IMR-90 (cell line): Measurements from ENCODE around the gene STPG4. TPM values are rescaled to one million over a fixed set of nuclear protein-coding genes. Genes with fewer than 3 reads are reported as not detected.
A peak's percentile ranks its signal among the peaks of the same experiment; 100 is the strongest.

Experiments used
- ATAC-seq: fragments of 200-7000 bp; cut with Tn5 transposase; 2 replicates; pipeline ENCODE4 v1.9.1; 2020; ENCODE audit warnings: low read depth, mild to moderate bottlenecking, moderate library complexity
- BruUV-seq: library from RNA; stranded (reverse); fragments of 400-500 nt; replicated peaks from 2 replicates; lab custom pipeline; 2021; lab: Mats Ljungman, UMichigan
- CTCF ChIA-PET: fragments of 300-600 bp; formaldehyde crosslinking; extraction: SDS; loops from one replicate; lab custom pipeline; 2021; ENCODE audit warnings: antibody characterized with exemption; lab: Yijun Ruan, JAX
- POLR2A ChIA-PET: fragments of 300-600 bp; sonication (Branson Sonifier 250); formaldehyde crosslinking; loops from one replicate; lab custom pipeline; 2022; ENCODE audit warnings: antibody characterized with exemption; ENCODE audit not compliant: unreplicated experiment; lab: Charles Lee
- DNase-seq: peaks from one replicate; pipeline ENCODE4 v3.0.0; 2013
- H2AFZ ChIP-seq: replicated peaks from 2 replicates; pipeline ENCODE3; 2013; ENCODE audit warnings: low read length, mild to moderate bottlenecking; ENCODE audit not compliant: poor library complexity
- H2AK5ac ChIP-seq: 2 replicates; pipeline ENCODE4 v1.6.1; 2013; ENCODE audit warnings: low read depth, low read length, inconsistent platforms
- H2AK9ac ChIP-seq: replicated peaks from 2 replicates; pipeline ENCODE3; 2013; ENCODE audit warnings: mild to moderate bottlenecking, low read depth, low read length, moderate library complexity; ENCODE audit not compliant: poor library complexity
- H2BK120ac ChIP-seq: 2 replicates; pipeline ENCODE4 v1.6.1; 2013; ENCODE audit warnings: low read depth, low read length, inconsistent platforms
- H2BK15ac ChIP-seq: 3 replicates; pipeline ENCODE4 v1.6.1; 2013; ENCODE audit warnings: low read depth, low read length, inconsistent platforms
- H2BK20ac ChIP-seq: 2 replicates; pipeline ENCODE4 v1.6.1; 2013; ENCODE audit warnings: low read depth, mild to moderate bottlenecking, inconsistent platforms, low read length, moderate library complexity
- H2BK5ac ChIP-seq: 2 replicates; pipeline ENCODE4 v1.6.1; 2013; ENCODE audit warnings: mild to moderate bottlenecking, low read depth, low read length, inconsistent platforms; ENCODE audit not compliant: poor library complexity, severe bottlenecking
- H3K14ac ChIP-seq: replicated peaks from 2 replicates; pipeline ENCODE4 v1.6.1; 2013; ENCODE audit warnings: low read depth, low read length, inconsistent platforms
- H3K18ac ChIP-seq: 2 replicates; pipeline ENCODE4 v1.6.1; 2013; ENCODE audit warnings: low read depth, low read length, control low read depth
- H3K23ac ChIP-seq: 2 replicates; pipeline ENCODE4 v1.6.1; 2013; ENCODE audit warnings: low read depth, low read length, inconsistent platforms
- H3K27ac ChIP-seq: 2 replicates; pipeline ENCODE4 v1.5.1; 2013; ENCODE audit warnings: mild to moderate bottlenecking, control low read depth, low read length; ENCODE audit not compliant: insufficient read depth
- H3K27me3 ChIP-seq: 2 replicates; pipeline ENCODE4 v1.6.1; 2013; ENCODE audit warnings: low read length; ENCODE audit not compliant: control insufficient read depth, insufficient read depth
- H3K36me3 ChIP-seq: 2 replicates; pipeline ENCODE4 v1.6.1; 2013; ENCODE audit warnings: low read length, mixed read lengths; ENCODE audit not compliant: control insufficient read depth, insufficient read depth
- H3K4ac ChIP-seq: 2 replicates; pipeline ENCODE4 v1.6.1; 2013; ENCODE audit warnings: low read depth, low read length, inconsistent platforms
- H3K4me1 ChIP-seq: 2 replicates; pipeline ENCODE4 v1.6.1; 2013; ENCODE audit warnings: low read length, mixed read lengths; ENCODE audit not compliant: control insufficient read depth, insufficient read depth
- H3K4me2 ChIP-seq: 2 replicates; pipeline ENCODE4 v1.6.1; 2013; ENCODE audit warnings: low read depth, mild to moderate bottlenecking, control low read depth, low read length, moderate library complexity
- H3K4me3 ChIP-seq: 2 replicates; pipeline ENCODE4 v1.5.1; 2013; ENCODE audit warnings: low read depth, mild to moderate bottlenecking, control low read depth, low read length, moderate library complexity; ENCODE audit not compliant: insufficient read depth
- H3K56ac ChIP-seq: 2 replicates; pipeline ENCODE4 v1.6.1; 2013; ENCODE audit warnings: low read length, inconsistent platforms; ENCODE audit not compliant: insufficient read depth; ENCODE audit errors: extremely low read depth
- H3K79me1 ChIP-seq, 2 experiments: 2 replicates each; pipeline ENCODE4 v1.6.1; 2013; ENCODE audit warnings: low read length in 2 of 2, inconsistent platforms in 1 of 2, low read depth in 1 of 2
- H3K9ac ChIP-seq: 2 replicates; pipeline ENCODE4 v1.6.1; 2013; ENCODE audit warnings: low read depth, low read length, control low read depth
- H3K9me1 ChIP-seq: 2 replicates; pipeline ENCODE4 v1.6.1; 2013; ENCODE audit warnings: low read length, inconsistent platforms; ENCODE audit not compliant: insufficient read depth
- H3K9me3 ChIP-seq: 2 replicates; pipeline ENCODE4 v1.6.1; 2013; ENCODE audit warnings: low read length; ENCODE audit not compliant: control insufficient read depth, insufficient read depth
- H4K20me1 ChIP-seq: 2 replicates; pipeline ENCODE4 v1.6.1; 2013; ENCODE audit warnings: low read length, inconsistent platforms; ENCODE audit not compliant: insufficient read depth
- H4K5ac ChIP-seq: 2 replicates; pipeline ENCODE4 v1.6.1; 2013; ENCODE audit warnings: mild to moderate bottlenecking, low read depth, low read length, control low read depth
- H4K8ac ChIP-seq, 2 experiments: 2 replicates each; pipeline ENCODE4 v1.6.1; 2013; ENCODE audit warnings: low read depth in 2 of 2, low read length in 2 of 2, control low read depth in 1 of 2, inconsistent platforms in 1 of 2
- H4K91ac ChIP-seq: 2 replicates; pipeline ENCODE4 v1.6.1; 2013; ENCODE audit warnings: low read depth, low read length, inconsistent platforms; ENCODE audit not compliant: insufficient read depth
- BHLHE40 ChIP-seq: fragments of 150-350 bp; IDR thresholded peaks from 2 replicates; pipeline ENCODE4 v1.6.1; 2016; ENCODE audit warnings: mild to moderate bottlenecking, low read depth, low read length
- CEBPB ChIP-seq: IDR thresholded peaks from 2 replicates; pipeline ENCODE4 v1.6.1; 2012; ENCODE audit warnings: low read depth, low read length, improper control_type of control experiment
- FOS ChIP-seq: fragments of 150-350 bp; IDR thresholded peaks from 2 replicates; pipeline ENCODE4 v1.6.1; 2016; ENCODE audit warnings: low read depth, low read length
- MAFK ChIP-seq: IDR thresholded peaks from 2 replicates; pipeline ENCODE4 v1.6.1; 2012; ENCODE audit warnings: low read depth, low read length, improper control_type of control experiment
- MAZ ChIP-seq: IDR thresholded peaks from 2 replicates; pipeline ENCODE4 v1.6.1; 2012; ENCODE audit warnings: low read depth, mild to moderate bottlenecking, low read length, improper control_type of control experiment, moderate library complexity, borderline replicate concordance
- MXI1 ChIP-seq: IDR thresholded peaks from 2 replicates; pipeline ENCODE4 v1.6.1; 2012; ENCODE audit warnings: low read depth, mild to moderate bottlenecking, low read length, moderate library complexity, borderline replicate concordance
- NFE2L2 ChIP-seq: fragments of 150-350 bp; IDR thresholded peaks from 2 replicates; pipeline ENCODE4 v1.6.1; 2016; ENCODE audit warnings: low read depth, mild to moderate bottlenecking, low read length
- RAD21 ChIP-seq: IDR thresholded peaks from 2 replicates; pipeline ENCODE4 v1.6.1; 2012; ENCODE audit warnings: low read length, improper control_type of control experiment
- RCOR1 ChIP-seq: IDR thresholded peaks from 2 replicates; pipeline ENCODE4 v1.6.1; 2012; ENCODE audit warnings: mild to moderate bottlenecking, low read length, improper control_type of control experiment; ENCODE audit not compliant: insufficient replicate concordance
- dilution Hi-C: fragments of 300-500 bp; cut with HindIII; formaldehyde crosslinking; loops from one replicate; pipeline ENCODE4 v1.14.3; 2018; ENCODE audit warnings: low sequenced_read_pairs; ENCODE audit not compliant: unreplicated experiment
- in situ Hi-C: fragments of 300-500 bp; cut with MboI; formaldehyde crosslinking; loops from 3 replicates; pipeline ENCODE4 v1.14.3; 2019; ENCODE audit warnings: low sequenced_read_pairs, inconsistent platforms, mixed read lengths
- intact Hi-C: fragments of 100-400 bp; cut with micrococcal nuclease; formaldehyde crosslinking; loops from 2 replicates; pipeline ENCODE4 v1.10.0; 2022
- polyA plus RNA-seq, 3 experiments: library from polyadenylated mRNA; depleted of rRNA; stranded (reverse); fragments of >200 nt; gene quantifications; 2 replicates each; pipeline ENCODE4 v1.2.3, GENCODE V29; 2012; ENCODE audit warnings: low replicate concordance in 1 of 3
- total RNA-seq: library from RNA; depleted of rRNA; stranded (reverse); fragments of >200 nt; gene quantifications from 2 replicates; pipeline ENCODE4 v1.2.3, GENCODE V29; 2012
- TF ChIP-seq, protein P1 (sequence below): conservative IDR thresholded peaks from 2 replicates; pipeline ENCODE4 v1.5.1; 2012; ENCODE audit warnings: mild to moderate bottlenecking, low read depth, low read length, improper control_type of control experiment
- TF ChIP-seq, protein P2 (sequence below): fragments of 150-350 bp; IDR thresholded peaks from 2 replicates; pipeline ENCODE4 v1.6.1; 2016; ENCODE audit warnings: low read depth, mild to moderate bottlenecking, low read length, moderate library complexity, borderline replicate concordance
- TF ChIP-seq, protein P3 (sequence below): fragments of 150-350 bp; IDR thresholded peaks from 2 replicates; pipeline ENCODE4 v1.6.1; 2017; ENCODE audit warnings: mild to moderate bottlenecking, antibody characterized with exemption, low read length, low read depth

The STPG4 gene
- total and polyA plus RNA-seq, 2 of the 4 experiments (the other 2 are of a cell fraction): 0.12 to 0.18 TPM

DNA sequence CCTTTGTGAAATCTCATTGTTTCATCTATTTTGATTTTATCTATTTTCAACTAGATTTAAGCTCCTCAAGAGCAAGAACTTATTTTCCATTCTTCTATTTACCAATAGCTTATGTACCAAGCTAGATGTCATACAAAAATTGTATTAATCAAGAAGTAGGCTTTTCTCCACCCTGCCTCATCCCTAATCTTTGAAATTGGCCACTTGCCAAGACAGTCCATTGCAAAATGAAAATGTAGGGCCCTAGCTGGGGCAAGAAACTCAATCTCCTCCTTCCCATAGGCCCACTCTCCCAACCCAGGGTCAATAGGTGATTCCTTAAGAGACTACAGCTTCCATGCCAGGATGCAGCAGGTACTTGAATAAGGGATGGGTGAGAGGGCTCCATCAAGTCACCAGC is 39.3 kb upstream of the STPG4 start:
- Histone ChIP-seq H2AFZ (peak overlapping the region; percentile 38), H3K4me3 (no peak overlapping the region), H3K79me1 (peaks cover 6 to 43% of the 10 kb centered on the region in 2 experiments; a peak in 2 of 4 replicates), H3K14ac (peak overlapping the region; percentile 83), H4K5ac (peak overlapping the region; percentile 37), H3K56ac (no peak overlapping the region), H3K9me3 (no peaks in the 10 kb centered on the region), H2BK15ac (peak overlapping the region; percentile 92; the same call in 2 of the 3 replicates), H3K27ac (peak overlapping the region; percentile 44; the same call in 1 of the 2 replicates), H2AK5ac (peak overlapping the region; percentile 96), H3K4ac (peak overlapping the region; percentile 87), H3K9ac (no peak overlapping the region), H4K8ac (peak overlapping the region; percentile 56 to 76), H3K9me1 (peaks cover 22% of the 10 kb centered on the region), H2BK20ac (peak overlapping the region; percentile 99), H2BK5ac (peak overlapping the region; percentile 99), H4K91ac (peak overlapping the region; percentile 88), H3K23ac (peak overlapping the region; percentile 34), H4K20me1 (no peaks in the 10 kb centered on the region), H2BK120ac (peak overlapping the region; percentile 99), H3K18ac (peak overlapping the region; percentile 75), H3K4me2 (no peak overlapping the region), H3K27me3 (no peaks in the 10 kb centered on the region), H3K4me1 (peaks cover 33% of the 10 kb centered on the region), H3K36me3 (no peaks in the 10 kb centered on the region), H2AK9ac (peak overlapping the region; percentile 81)
- DNase-seq (no peak), ATAC-seq (no peak)
- intact Hi-C loops (no loop called here), in situ Hi-C loops (no loop called here), dilution Hi-C loops (no loop called here)
- TF ChIP-seq, protein P1, sequence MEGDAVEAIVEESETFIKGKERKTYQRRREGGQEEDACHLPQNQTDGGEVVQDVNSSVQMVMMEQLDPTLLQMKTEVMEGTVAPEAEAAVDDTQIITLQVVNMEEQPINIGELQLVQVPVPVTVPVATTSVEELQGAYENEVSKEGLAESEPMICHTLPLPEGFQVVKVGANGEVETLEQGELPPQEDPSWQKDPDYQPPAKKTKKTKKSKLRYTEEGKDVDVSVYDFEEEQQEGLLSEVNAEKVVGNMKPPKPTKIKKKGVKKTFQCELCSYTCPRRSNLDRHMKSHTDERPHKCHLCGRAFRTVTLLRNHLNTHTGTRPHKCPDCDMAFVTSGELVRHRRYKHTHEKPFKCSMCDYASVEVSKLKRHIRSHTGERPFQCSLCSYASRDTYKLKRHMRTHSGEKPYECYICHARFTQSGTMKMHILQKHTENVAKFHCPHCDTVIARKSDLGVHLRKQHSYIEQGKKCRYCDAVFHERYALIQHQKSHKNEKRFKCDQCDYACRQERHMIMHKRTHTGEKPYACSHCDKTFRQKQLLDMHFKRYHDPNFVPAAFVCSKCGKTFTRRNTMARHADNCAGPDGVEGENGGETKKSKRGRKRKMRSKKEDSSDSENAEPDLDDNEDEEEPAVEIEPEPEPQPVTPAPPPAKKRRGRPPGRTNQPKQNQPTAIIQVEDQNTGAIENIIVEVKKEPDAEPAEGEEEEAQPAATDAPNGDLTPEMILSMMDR: no peak
- no peak for TF ChIP-seq FOS
- TF ChIP-seq, protein P2, sequence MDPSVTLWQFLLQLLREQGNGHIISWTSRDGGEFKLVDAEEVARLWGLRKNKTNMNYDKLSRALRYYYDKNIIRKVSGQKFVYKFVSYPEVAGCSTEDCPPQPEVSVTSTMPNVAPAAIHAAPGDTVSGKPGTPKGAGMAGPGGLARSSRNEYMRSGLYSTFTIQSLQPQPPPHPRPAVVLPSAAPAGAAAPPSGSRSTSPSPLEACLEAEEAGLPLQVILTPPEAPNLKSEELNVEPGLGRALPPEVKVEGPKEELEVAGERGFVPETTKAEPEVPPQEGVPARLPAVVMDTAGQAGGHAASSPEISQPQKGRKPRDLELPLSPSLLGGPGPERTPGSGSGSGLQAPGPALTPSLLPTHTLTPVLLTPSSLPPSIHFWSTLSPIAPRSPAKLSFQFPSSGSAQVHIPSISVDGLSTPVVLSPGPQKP: no peak
- TF ChIP-seq, protein P3, sequence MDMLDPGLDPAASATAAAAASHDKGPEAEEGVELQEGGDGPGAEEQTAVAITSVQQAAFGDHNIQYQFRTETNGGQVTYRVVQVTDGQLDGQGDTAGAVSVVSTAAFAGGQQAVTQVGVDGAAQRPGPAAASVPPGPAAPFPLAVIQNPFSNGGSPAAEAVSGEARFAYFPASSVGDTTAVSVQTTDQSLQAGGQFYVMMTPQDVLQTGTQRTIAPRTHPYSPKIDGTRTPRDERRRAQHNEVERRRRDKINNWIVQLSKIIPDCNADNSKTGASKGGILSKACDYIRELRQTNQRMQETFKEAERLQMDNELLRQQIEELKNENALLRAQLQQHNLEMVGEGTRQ: no peak
- TF ChIP-seq MXI1: no peak
- TF ChIP-seq MAZ: no peak
- TF ChIP-seq BHLHE40: no peak
- TF ChIP-seq CEBPB: no peak
- no peak for TF ChIP-seq RAD21
- TF ChIP-seq RCOR1: no peak
- no peak for TF ChIP-seq NFE2L2
- no peak for TF ChIP-seq MAFK
- POLR2A ChIA-PET: interaction anchor here (0.6 kb wide), 1 partner anchor 174 kb away, joined by 3 read pairs; no protein-coding TSS in a partner anchor
- BruUV-seq: no TSS peak
- CTCF ChIA-PET: interaction anchor here (0.6 to 1.0 kb wide), 3 partner anchors 9 to 130 kb away, joined by 3 read pairs; no protein-coding TSS in a partner anchor
